Stomach (tissue), 4 donors: ENCODE measurements around the gene CASP2.

ENCODE experiments used
- CTCF ChIP-seq, 7 experiments: fragments of 450-650 bp in 4 of 7; fragments of 200-600 bp in 3 of 7; sonication (generic) in 3 of 7; IDR thresholded peaks; one replicate each; pipeline ENCODE4 v1.5.1; 2016 to 2019; ENCODE audit warnings: antibody characterized with exemption in 7 of 7, control low read depth in 2 of 7, mild to moderate bottlenecking in 1 of 7
- POLR2A ChIP-seq, 4 donors: fragments of 450-650 bp; IDR thresholded peaks; one replicate each; pipeline ENCODE4 v1.6.1; 2016; ENCODE audit warnings: antibody characterized with exemption in 4 of 4, control low read depth in 2 of 4, mild to moderate bottlenecking in 1 of 4, moderate library complexity in 1 of 4
- POLR2AphosphoS5 ChIP-seq, 3 donors: sonication (generic); formaldehyde crosslinking; IDR thresholded peaks; one replicate each; pipeline ENCODE4 v1.6.1; 2016; ENCODE audit warnings: antibody characterized with exemption in 3 of 3

- TF ChIP-seq CTCF (IDR thresholded peaks at IDR 0.05): no peak
- no peak for TF ChIP-seq POLR2A (IDR thresholded peaks at IDR 0.05)
- no peak for TF ChIP-seq POLR2AphosphoS5 (IDR thresholded peaks at IDR 0.05)
Observed at GRCh38 chr7:143315776-143316175, 27.6 kb downstream of the CASP2 start, which contains the start of gene CLCN1.
